ENCODE measurements around the gene FPGT.

GRCh38 chr1:74193908-74194307 is 4.1 kb upstream of the FPGT start:
- no peak for TF ChIP-seq CTCF (IDR thresholded peaks at IDR 0.05; ENCODE audit: insufficient read depth, low read depth, low read length)
- TF ChIP-seq EZH2 (IDR thresholded peaks at IDR 0.05; ENCODE audit: insufficient read depth, low read length) = no peak

Data from astrocyte (in vitro differentiated cells and primary cell).